H1 (cell line): ENCODE measurements around the gene ICAM2. TPM values are rescaled to one million over a fixed set of nuclear protein-coding genes. Genes with fewer than 3 reads are reported as not detected.

ENCODE experiments used
- FOSL1 ChIP-seq: IDR thresholded peaks from 2 replicates; pipeline ENCODE4 v1.6.1; 2011; ENCODE audit warnings: mild to moderate bottlenecking, low read depth, low read length, moderate library complexity; ENCODE audit not compliant: insufficient read depth
- KDM1A ChIP-seq: fragments of 200-600, 300-600 bp; sonication (generic); IDR thresholded peaks from 2 replicates; pipeline ENCODE4 v1.7.1; 2016; ENCODE audit warnings: mild to moderate bottlenecking, low read length, borderline replicate concordance
- RAD21 ChIP-seq, 2 experiments: IDR thresholded peaks in 1 of 2; conservative IDR thresholded peaks in 1 of 2; 2 replicates each; pipeline ENCODE4 v1.6.1; 2011; ENCODE audit warnings: low read depth in 2 of 2, low read length in 2 of 2, improper control_type of control experiment in 1 of 2, inconsistent platforms in 1 of 2, mild to moderate bottlenecking in 1 of 2, moderate library complexity in 1 of 2
- SUZ12 ChIP-seq: fragments of 200-600 bp; sonication (generic); IDR thresholded peaks from 2 replicates; pipeline ENCODE4 v1.6.1; 2012; ENCODE audit warnings: mild to moderate bottlenecking, inconsistent platforms, low read length, moderate library complexity, mixed read lengths
- polyA plus RNA-seq, 7 experiments: library from polyadenylated mRNA; depleted of rRNA in 3 of 7; stranded (reverse) in 5 of 7; unstranded in 2 of 7; fragments of >200 nt in 5 of 7; fragments of 200-250 nt in 2 of 7; gene quantifications; 1 replicate in 5 of 7; 2 replicates in 1 of 7; 4 replicates in 1 of 7; pipeline versions ENCODE4 v1.2.1 to v1.2.3, GENCODE V29; 2011 to 2013; ENCODE audit warnings: missing spikeins in 2 of 7, mixed read lengths in 2 of 7
- total RNA-seq: library from RNA; stranded (reverse); fragmentation: NEBNext Ultra II Directional; extraction: Animal tissue kit (Norgen Biotek cat#: 25700); gene quantifications from 2 replicates; pipeline ENCODE4 v1.2.1, GENCODE V29; 2021

ICAM2 gene
- total and polyA plus RNA-seq, 2 of the 8 experiments (the other 6 are each of a cell fraction or from before 2014, with no cell fraction given), result 0.45 to 0.63 TPM

GRCh38 chr17:63967953-63968352, 52.5 kb downstream of the ICAM2 start (continued):
- TF ChIP-seq KDM1A, result no peak
- TF ChIP-seq FOSL1, result no peak
- no peak for TF ChIP-seq RAD21 (IDR thresholded peaks at IDR 0.05 in 1 of 2, conservative IDR thresholded peaks at IDR 0.05 in 1 of 2; ENCODE audit: low read depth in 2 of 2, low read length in 2 of 2)
- TF ChIP-seq SUZ12, result no peak
